ENCODE results near the gene ADAMTSL1.

Gene ADAMTSL1

DNA sequence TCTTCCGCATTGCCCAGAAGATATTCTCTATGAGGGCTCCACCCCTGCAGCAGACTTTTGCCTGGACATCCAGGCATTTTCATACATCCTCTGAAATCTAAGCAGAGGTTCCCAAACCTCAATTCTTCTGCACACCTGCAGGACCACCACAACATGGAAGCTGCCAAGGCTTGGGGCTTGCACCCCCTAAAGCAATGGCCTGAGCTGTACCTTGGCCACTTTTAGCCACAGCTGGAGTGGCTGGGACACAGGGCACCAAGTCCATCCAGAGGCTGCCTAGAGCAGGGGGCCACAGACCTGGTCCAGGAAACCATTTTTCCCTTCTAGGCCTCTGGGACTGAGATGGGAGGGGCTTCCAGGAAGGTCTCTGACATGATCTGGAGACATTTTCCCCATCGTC, 60.7 kb downstream of the ADAMTSL1 start:
- no peak for TF ChIP-seq GABPA (IDR thresholded peaks at IDR 0.05; ENCODE audit: low read depth)
- no peak for TF ChIP-seq SPI1 (IDR thresholded peaks at IDR 0.05; ENCODE audit: borderline replicate concordance, low read depth)
- no peaks in the 10 kb centered on the region for H3K27me3 ChIP-seq (ENCODE audit: insufficient read depth, poor library complexity, severe bottlenecking)
- H3K4me3 ChIP-seq (replicated peaks; ENCODE audit: insufficient read depth, low read length), result no peak overlapping the region
- no peak for DNase-seq (ENCODE audit: low read depth in 1 of 2, low spot score in 1 of 2)
- H3K27ac ChIP-seq (replicated peaks), result no peak overlapping the region

DNA sequence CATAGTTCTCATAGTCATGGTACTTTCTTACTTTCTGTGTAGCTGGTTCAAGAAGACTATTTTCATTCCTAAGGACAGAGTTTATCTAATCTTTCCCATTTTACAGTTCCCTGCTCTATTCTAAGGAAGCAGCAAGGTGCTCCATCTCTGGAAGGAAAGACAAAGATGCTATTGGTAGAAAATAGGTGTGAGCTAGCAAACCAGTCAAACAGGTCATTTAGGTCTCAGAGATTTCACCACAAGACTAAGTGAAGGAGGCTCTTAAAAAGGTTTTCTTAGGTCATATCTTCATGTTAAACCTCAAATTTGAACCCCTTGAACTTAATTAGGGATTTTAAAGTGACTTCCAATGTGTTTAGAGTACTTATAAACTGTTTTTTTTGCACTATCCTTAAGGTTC, 62.6 kb downstream of the ADAMTSL1 start:
- no peak for DNase-seq (ENCODE audit: low read depth in 1 of 2, low spot score in 1 of 2)
- TF ChIP-seq SPI1 (IDR thresholded peaks at IDR 0.05; ENCODE audit: borderline replicate concordance, low read depth), result no peak
- TF ChIP-seq POLR2AphosphoS5 (IDR thresholded peaks at IDR 0.05; ENCODE audit: low read depth), result no peak
- TF ChIP-seq, protein P1, sequence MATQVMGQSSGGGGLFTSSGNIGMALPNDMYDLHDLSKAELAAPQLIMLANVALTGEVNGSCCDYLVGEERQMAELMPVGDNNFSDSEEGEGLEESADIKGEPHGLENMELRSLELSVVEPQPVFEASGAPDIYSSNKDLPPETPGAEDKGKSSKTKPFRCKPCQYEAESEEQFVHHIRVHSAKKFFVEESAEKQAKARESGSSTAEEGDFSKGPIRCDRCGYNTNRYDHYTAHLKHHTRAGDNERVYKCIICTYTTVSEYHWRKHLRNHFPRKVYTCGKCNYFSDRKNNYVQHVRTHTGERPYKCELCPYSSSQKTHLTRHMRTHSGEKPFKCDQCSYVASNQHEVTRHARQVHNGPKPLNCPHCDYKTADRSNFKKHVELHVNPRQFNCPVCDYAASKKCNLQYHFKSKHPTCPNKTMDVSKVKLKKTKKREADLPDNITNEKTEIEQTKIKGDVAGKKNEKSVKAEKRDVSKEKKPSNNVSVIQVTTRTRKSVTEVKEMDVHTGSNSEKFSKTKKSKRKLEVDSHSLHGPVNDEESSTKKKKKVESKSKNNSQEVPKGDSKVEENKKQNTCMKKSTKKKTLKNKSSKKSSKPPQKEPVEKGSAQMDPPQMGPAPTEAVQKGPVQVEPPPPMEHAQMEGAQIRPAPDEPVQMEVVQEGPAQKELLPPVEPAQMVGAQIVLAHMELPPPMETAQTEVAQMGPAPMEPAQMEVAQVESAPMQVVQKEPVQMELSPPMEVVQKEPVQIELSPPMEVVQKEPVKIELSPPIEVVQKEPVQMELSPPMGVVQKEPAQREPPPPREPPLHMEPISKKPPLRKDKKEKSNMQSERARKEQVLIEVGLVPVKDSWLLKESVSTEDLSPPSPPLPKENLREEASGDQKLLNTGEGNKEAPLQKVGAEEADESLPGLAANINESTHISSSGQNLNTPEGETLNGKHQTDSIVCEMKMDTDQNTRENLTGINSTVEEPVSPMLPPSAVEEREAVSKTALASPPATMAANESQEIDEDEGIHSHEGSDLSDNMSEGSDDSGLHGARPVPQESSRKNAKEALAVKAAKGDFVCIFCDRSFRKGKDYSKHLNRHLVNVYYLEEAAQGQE (IDR thresholded peaks at IDR 0.05; ENCODE audit: insufficient replicate concordance, low read depth), result no peak
- TF ChIP-seq, protein P2, sequence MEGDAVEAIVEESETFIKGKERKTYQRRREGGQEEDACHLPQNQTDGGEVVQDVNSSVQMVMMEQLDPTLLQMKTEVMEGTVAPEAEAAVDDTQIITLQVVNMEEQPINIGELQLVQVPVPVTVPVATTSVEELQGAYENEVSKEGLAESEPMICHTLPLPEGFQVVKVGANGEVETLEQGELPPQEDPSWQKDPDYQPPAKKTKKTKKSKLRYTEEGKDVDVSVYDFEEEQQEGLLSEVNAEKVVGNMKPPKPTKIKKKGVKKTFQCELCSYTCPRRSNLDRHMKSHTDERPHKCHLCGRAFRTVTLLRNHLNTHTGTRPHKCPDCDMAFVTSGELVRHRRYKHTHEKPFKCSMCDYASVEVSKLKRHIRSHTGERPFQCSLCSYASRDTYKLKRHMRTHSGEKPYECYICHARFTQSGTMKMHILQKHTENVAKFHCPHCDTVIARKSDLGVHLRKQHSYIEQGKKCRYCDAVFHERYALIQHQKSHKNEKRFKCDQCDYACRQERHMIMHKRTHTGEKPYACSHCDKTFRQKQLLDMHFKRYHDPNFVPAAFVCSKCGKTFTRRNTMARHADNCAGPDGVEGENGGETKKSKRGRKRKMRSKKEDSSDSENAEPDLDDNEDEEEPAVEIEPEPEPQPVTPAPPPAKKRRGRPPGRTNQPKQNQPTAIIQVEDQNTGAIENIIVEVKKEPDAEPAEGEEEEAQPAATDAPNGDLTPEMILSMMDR (IDR thresholded peaks at IDR 0.05; ENCODE audit: insufficient read depth, low read length), result no peak
- no peak for TF ChIP-seq GABPA (IDR thresholded peaks at IDR 0.05; ENCODE audit: low read depth)
- Histone ChIP-seq H3K27me3 (ENCODE audit: insufficient read depth, poor library complexity, severe bottlenecking) (no peaks in the 10 kb centered on the region), H3K4me3 (replicated peaks; ENCODE audit: insufficient read depth, low read length) (no peak overlapping the region), H3K27ac (replicated peaks) (no peak overlapping the region)

DNA sequence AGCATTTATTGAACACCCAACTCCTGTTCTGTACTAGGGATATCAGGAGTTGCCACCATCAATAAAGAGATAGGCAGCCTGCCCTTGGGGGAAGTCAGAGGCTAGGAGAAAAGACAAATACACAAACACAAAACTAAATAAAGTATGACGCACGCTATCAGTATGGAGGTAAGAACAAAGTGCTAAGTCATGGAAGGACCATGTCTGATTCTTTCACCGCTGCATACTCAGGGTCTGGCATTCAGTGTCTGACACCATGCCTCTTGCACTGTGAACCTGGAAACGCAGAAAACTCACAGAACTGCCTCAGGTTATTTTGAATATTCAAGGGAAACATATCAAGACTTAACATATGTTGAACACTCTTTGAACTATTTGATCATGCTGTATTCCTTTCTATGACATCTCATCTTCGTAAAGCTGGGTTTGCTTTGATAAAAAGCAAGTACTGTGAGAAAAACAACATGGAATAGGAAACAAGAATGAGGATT, 65.3 kb downstream of the ADAMTSL1 start:
- no peak overlapping the region for H3K4me3 ChIP-seq (replicated peaks; ENCODE audit: insufficient read depth, low read length)
- no peak for DNase-seq (ENCODE audit: low read depth in 1 of 2, low spot score in 1 of 2)
- TF ChIP-seq GABPA (IDR thresholded peaks at IDR 0.05; ENCODE audit: low read depth) (no peak), POLR2AphosphoS5 (IDR thresholded peaks at IDR 0.05; ENCODE audit: low read depth) (no peak), SPI1 (IDR thresholded peaks at IDR 0.05; ENCODE audit: borderline replicate concordance, low read depth) (no peak)
- TF ChIP-seq, protein P1 (IDR thresholded peaks at IDR 0.05; ENCODE audit: insufficient replicate concordance, low read depth), result no peak
- TF ChIP-seq, protein P2 (IDR thresholded peaks at IDR 0.05; ENCODE audit: insufficient read depth, low read length), result no peak
- H3K27me3 ChIP-seq (ENCODE audit: insufficient read depth, poor library complexity, severe bottlenecking), result no peaks in the 10 kb centered on the region
- no peak overlapping the region for H3K27ac ChIP-seq (replicated peaks)

DNA sequence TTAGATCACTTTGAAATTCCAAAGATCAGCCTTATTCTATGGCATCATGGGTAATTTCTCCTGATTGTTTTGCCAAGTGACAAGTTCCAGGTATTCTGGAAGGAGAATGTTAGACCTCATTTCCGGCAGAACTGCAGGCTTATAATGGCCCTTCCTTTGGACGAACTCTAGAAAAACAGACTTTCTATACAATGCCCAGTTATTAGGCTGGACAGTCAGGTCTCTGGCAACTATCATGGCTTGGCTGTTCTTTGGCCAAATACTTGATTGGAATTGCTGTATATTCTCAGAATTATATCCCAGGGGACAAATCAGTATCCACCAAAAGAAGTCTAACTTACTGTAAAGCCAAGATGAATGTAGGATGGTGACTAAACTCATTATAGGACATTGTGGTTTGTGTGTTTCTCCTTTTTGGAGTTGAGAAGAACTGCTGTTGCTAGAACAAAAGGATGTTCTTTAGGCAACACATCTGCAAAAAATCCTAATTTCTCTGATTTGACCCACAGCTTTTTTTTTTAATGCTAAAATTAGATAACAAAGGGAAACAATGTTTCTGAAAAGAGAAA, 69.0 kb downstream of the ADAMTSL1 start:
- H3K27ac ChIP-seq (replicated peaks), result no peak overlapping the region
- H3K4me3 ChIP-seq (replicated peaks; ENCODE audit: insufficient read depth, low read length), result no peak overlapping the region
- no peaks in the 10 kb centered on the region for H3K27me3 ChIP-seq (ENCODE audit: insufficient read depth, poor library complexity, severe bottlenecking)
- no peak for TF ChIP-seq SPI1 (IDR thresholded peaks at IDR 0.05; ENCODE audit: borderline replicate concordance, low read depth)
- TF ChIP-seq, protein P1 (IDR thresholded peaks at IDR 0.05; ENCODE audit: insufficient replicate concordance, low read depth), result no peak
- TF ChIP-seq POLR2AphosphoS5 (IDR thresholded peaks at IDR 0.05; ENCODE audit: low read depth), result no peak
- no peak for DNase-seq (ENCODE audit: low read depth in 1 of 2, low spot score in 1 of 2)

All from HL-60 (cell line).